Nephron progenitor cell (in vitro differentiated cells): Measurements from ENCODE around the gene PRRT3.
A peak's percentile ranks its signal among the peaks of the same experiment; 100 is the strongest.

Experiments used
- DNase-seq: peaks from one replicate; pipeline ENCODE4 v3.0.0; 2021
- H3K27ac Mint-ChIP-seq: 2 replicates; pipeline ENCODE4 v1.8.0; 2021; ENCODE audit warnings: mild to moderate bottlenecking, moderate library complexity, mixed read lengths
- H3K27me3 Mint-ChIP-seq: 2 replicates; pipeline ENCODE4 v1.8.0; 2021; ENCODE audit warnings: mild to moderate bottlenecking, low read depth, mixed read lengths; ENCODE audit not compliant: poor library complexity
- H3K36me3 Mint-ChIP-seq: 2 replicates; pipeline ENCODE4 v1.8.0; 2021; ENCODE audit warnings: low read depth, mixed read lengths
- H3K4me1 Mint-ChIP-seq: 2 replicates; pipeline ENCODE4 v1.8.0; 2021; ENCODE audit warnings: mixed read lengths
- H3K4me3 Mint-ChIP-seq: 2 replicates; pipeline ENCODE4 v1.8.0; 2021; ENCODE audit warnings: mild to moderate bottlenecking, moderate library complexity, mixed read lengths
- H3K9me3 Mint-ChIP-seq: 2 replicates; pipeline ENCODE4 v1.8.0; 2021; ENCODE audit warnings: mild to moderate bottlenecking, moderate library complexity, mixed read lengths
- CTCF ChIP-seq: fragments of 200-600 bp; sonication (generic); IDR thresholded peaks from 2 replicates; pipeline ENCODE4 v1.5.0; 2021; ENCODE audit warnings: antibody characterized with exemption

PRRT3 gene

GRCh38 chr3:9911863-9912262 lies 40.3 kb downstream of the PRRT3 start:
- H3K4me3 Mint-ChIP-seq = no peak overlapping the region
- H3K4me1 Mint-ChIP-seq = peaks cover 33% of the 10 kb centered on the region
- H3K27me3 Mint-ChIP-seq = no peaks in the 10 kb centered on the region
- no peaks in the 10 kb centered on the region for H3K36me3 Mint-ChIP-seq
- H3K27ac Mint-ChIP-seq = no peak overlapping the region
- H3K9me3 Mint-ChIP-seq = no peaks in the 10 kb centered on the region
- no peak for TF ChIP-seq CTCF
- DNase-seq = no peak

DNA sequence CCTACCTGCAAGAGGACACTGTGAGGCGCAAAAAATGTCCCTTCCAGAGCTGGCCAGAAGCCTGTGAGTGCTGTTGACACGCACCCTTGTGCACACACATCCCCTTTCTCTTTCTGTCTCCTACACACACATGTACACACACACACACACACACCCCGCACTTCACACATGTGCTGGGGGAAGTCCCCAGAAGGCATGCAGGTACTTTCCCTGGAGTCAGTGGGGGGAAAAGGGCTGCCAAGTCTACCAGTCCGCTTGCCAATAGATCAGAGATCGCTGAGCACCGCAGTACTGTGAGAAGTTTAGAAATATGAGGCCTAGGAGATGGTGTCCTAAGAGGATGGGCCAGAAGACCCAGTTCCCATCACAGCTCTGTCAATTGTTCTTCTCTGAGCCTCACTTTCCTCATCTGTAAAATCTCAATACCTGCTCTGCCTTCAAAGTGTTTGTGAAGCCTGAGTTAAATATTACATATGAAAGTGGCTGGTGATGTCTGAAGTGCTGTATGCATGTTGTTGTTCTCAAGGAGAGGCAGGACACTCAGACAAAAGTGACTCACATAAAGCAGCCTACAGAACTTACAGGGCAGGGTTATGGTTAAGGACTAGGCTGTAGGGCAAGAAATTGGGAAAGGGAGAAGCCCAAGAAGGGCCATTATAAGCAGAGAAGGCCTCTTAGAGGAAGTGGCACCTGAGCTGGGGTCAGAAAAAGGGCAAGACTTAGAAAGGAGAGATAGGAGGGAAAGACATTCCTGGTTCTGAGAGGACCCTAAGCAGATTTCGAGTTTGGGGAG lies 42.8 kb downstream of the PRRT3 start:
- H3K9me3 Mint-ChIP-seq = no peaks in the 10 kb centered on the region
- TF ChIP-seq CTCF = no peak
- no peaks in the 10 kb centered on the region for H3K36me3 Mint-ChIP-seq
- H3K27me3 Mint-ChIP-seq = no peaks in the 10 kb centered on the region
- peaks cover 20% of the 10 kb centered on the region for H3K4me1 Mint-ChIP-seq
- no peak overlapping the region for H3K27ac Mint-ChIP-seq
- no peak overlapping the region for H3K4me3 Mint-ChIP-seq
- no peak for DNase-seq

DNA sequence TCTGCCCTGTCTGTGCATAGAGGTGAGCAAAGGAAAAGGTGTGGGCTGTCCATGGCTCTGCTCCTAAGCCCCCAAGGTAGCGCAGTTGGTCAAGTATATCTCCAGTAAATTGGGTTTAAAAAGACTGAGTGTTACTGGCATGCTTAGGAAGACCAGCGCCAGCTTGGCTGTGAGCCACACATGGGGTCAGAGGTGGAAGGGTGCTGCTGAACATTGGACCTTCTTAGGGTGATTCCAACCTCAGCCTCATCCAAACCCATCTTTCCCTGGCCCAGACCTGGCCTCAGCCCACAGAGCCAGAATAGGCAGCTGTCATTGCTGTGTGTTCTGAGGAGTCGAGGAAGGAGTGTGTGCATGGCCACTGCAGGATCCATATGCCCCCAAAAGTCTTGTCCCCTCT lies 43.9 kb downstream of the PRRT3 start:
- H3K27ac Mint-ChIP-seq = no peak overlapping the region
- no peak overlapping the region for H3K4me3 Mint-ChIP-seq
- H3K4me1 Mint-ChIP-seq = peaks cover 20% of the 10 kb centered on the region
- H3K36me3 Mint-ChIP-seq = no peaks in the 10 kb centered on the region
- no peak for DNase-seq
- no peaks in the 10 kb centered on the region for H3K9me3 Mint-ChIP-seq
- H3K27me3 Mint-ChIP-seq = no peaks in the 10 kb centered on the region
- TF ChIP-seq CTCF = no peak

GRCh38 chr3:9906480-9906879 lies 45.7 kb downstream of the PRRT3 start:
- DNase-seq = no peak
- Mint-ChIP-seq H3K27ac (no peak overlapping the region), H3K4me1 (peaks cover 12% of the 10 kb centered on the region), H3K36me3 (no peaks in the 10 kb centered on the region), H3K4me3 (no peak overlapping the region), H3K9me3 (no peaks in the 10 kb centered on the region), H3K27me3 (no peaks in the 10 kb centered on the region)
- TF ChIP-seq CTCF = no peak

DNA sequence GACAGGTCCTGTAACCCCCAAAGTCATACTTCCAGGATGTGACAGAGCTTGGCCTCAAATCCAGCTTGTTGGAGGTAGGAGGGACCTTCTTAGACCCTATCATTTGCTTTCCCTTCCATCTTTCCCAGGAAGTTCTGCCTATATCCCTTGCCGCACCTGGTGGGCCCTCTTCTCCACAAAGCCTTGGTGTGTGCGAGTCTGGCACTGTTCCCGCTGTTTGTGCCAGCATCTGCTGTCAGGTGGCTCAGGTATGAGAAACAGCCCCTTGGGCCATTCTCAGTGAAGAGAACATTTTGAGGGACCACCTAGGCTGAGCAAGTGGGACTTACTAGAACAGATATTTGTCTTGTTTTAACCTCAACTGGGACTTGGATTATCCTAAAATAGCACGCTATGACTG lies 48.3 kb downstream of the PRRT3 start:
- Mint-ChIP-seq H3K9me3 (no peaks in the 10 kb centered on the region), H3K4me1 (no peaks in the 10 kb centered on the region), H3K27me3 (peaks cover 3% of the 10 kb centered on the region), H3K27ac (peak overlapping the region; percentile 36), H3K4me3 (no peak overlapping the region), H3K36me3 (no peaks in the 10 kb centered on the region)
- no peak for TF ChIP-seq CTCF
- no peak for DNase-seq

DNA sequence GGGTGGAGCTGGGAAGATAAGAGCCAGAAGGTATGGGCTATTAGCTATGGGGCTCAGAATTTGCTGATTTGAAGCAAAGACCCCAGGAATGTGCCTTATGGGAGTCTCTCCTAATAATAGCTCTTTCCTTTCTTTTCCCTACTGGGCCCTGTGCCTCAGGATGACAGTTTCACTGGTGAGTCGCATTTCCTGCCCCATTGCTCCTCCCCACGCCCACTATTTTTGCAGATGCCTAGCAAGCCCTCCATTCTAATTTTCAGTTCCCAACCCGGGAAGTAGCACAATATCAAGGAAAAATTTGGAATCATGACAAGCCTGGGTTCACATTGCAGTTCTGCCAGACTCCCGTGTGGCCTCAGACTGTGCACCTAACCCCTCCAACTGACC lies 49.0 kb downstream of the PRRT3 start:
- no peaks in the 10 kb centered on the region for H3K36me3 Mint-ChIP-seq
- no peak for DNase-seq
- no peak for TF ChIP-seq CTCF
- H3K9me3 Mint-ChIP-seq = no peaks in the 10 kb centered on the region
- peaks cover 2% of the 10 kb centered on the region for H3K4me1 Mint-ChIP-seq
- no peak overlapping the region for H3K27ac Mint-ChIP-seq
- H3K27me3 Mint-ChIP-seq = peaks cover 3% of the 10 kb centered on the region
- H3K4me3 Mint-ChIP-seq = no peak overlapping the region
